ENCODE measurements around the gene WNK2. TPM values are rescaled to one million over a fixed set of nuclear protein-coding genes. Genes with fewer than 3 reads are reported as not detected.

WNK2 gene
- total and polyA plus RNA-seq, 12 donors, result 1.1 to 17.6 (median 8.4) TPM

GRCh38 chr9:93198838-93199625 lies 15.1 kb downstream of the WNK2 start:
- Histone ChIP-seq H3K9me3 (replicated peaks in 1 of 3) (no peaks in the 10 kb centered on the region), H3K4me1 (replicated peaks in 1 of 2) (no peaks in the 10 kb centered on the region), H3K36me3 (replicated peaks in 1 of 2) (no peaks in the 10 kb centered on the region), H3K4me3 (no peak overlapping the region), H3K27ac (no peak overlapping the region), H3K27me3 (no peaks in the 10 kb centered on the region)
- no peak for DNase-seq
- intact Hi-C loops (cut with DNase I), result no loop called here
- 86 to 93% (median 91%) methylated on average over 13 to 16 of the region's 16 CpGs for WGBS, 4 donors
- no peak for TF ChIP-seq POLR2A (IDR thresholded peaks at IDR 0.05)
- TF ChIP-seq CTCF (IDR thresholded peaks at IDR 0.05), result no peak

- H3K4me1 ChIP-seq (replicated peaks in 1 of 2), result peaks cover 0 to 7% of the 10 kb centered on the region in 2 donors
- 83 to 88% (median 87%) methylated on average over 5 to 9 of the region's 9 CpGs for WGBS, 4 donors
These were observed 16.5 kb downstream of the WNK2 start for GRCh38 chr9:93200449-93200742.

DNA sequence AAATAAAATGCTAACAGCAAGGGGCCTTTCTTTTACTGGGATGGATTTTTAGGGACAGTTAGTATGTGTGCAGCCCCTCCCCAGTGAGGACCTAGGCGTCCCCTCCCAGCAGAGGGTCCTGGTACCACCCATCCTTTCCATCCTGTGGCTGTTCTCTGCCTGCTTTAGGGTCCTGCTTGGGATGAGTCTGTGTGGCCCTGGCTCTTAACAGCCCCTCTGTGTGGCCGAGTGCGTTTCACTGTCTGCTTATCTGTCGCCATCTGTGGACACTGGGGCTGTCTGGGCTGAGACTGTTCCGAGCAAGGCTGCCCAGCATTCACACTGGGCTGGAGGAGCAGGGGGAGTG lies 17.0 kb downstream of the WNK2 start:
- H3K4me3 ChIP-seq, result no peak overlapping the region
- TF ChIP-seq CTCF (IDR thresholded peaks at IDR 0.05) (no peak), POLR2A (IDR thresholded peaks at IDR 0.05) (no peak)
- DNase-seq, result no peak
- intact Hi-C loops (cut with DNase I), result no loop called here
- no peaks in the 10 kb centered on the region for H3K36me3 ChIP-seq (replicated peaks in 1 of 2)
- WGBS, 4 donors, result 60 to 88% (median 84%) methylated on average over 1 to 5 of the region's 5 CpGs
- no peak overlapping the region for H3K27ac ChIP-seq
- H3K27me3 ChIP-seq, result no peaks in the 10 kb centered on the region
- H3K4me1 ChIP-seq (replicated peaks in 1 of 2), result peaks cover 0 to 7% of the 10 kb centered on the region in 2 donors
- no peaks in the 10 kb centered on the region for H3K9me3 ChIP-seq (replicated peaks in 1 of 3)

More at GRCh38 chr9:93200449-93200742, 16.5 kb downstream of the WNK2 start:
- Histone ChIP-seq H3K36me3 (replicated peaks in 1 of 2) (no peaks in the 10 kb centered on the region), H3K27ac (no peak overlapping the region), H3K27me3 (no peaks in the 10 kb centered on the region), H3K9me3 (replicated peaks in 1 of 3) (no peaks in the 10 kb centered on the region), H3K4me3 (no peak overlapping the region)
- DNase-seq, result no peak
- TF ChIP-seq POLR2A (IDR thresholded peaks at IDR 0.05) (no peak), CTCF (IDR thresholded peaks at IDR 0.05) (no peak)
- intact Hi-C loops (cut with DNase I), result no loop called here

DNA sequence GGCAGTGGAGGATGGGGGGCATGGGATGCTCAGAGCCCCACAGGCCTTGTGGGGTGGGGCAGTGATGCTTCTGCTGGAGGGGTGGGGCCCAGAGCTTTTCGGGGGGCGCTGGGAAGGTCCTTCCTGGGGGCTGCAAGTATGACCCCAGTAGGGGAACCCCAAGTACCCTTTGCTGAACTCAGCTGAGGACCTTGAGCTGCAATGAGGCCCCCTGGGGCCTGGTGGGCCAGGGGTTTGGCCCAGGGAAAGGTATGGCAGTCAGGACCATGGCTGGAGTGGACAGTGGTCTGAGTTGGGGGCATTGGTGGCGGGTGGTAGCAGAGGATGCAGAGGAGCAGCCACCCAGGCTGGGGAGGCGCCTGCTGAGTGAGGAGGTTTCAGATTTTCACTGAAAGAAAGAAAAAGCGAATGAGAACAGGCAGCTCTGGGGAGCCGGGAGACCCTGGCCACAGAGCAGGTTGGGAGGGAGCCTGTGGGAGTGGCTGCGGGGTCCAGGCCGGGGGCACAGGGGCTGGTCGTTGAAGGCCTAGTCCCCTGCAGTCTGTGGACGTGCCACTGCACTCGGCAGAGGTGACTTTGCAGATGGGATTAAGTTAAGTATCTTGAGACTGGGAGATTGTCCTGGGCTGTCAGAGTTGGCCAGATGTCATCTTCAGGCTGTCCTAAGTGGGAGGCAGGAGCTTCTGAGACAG lies 19.2 kb downstream of the WNK2 start:
- H3K4me1 ChIP-seq (replicated peaks in 1 of 2), result peaks cover 0 to 12% of the 10 kb centered on the region in 2 donors
- H3K27me3 ChIP-seq, result no peaks in the 10 kb centered on the region
- no peak overlapping the region for H3K4me3 ChIP-seq
- H3K27ac ChIP-seq, result no peak overlapping the region
- whole genome bisulfite sequencing, 4 donors, result 85 to 88% (median 87%) methylated on average over 9 to 11 of the region's 11 CpGs
- intact Hi-C loops (cut with DNase I), result no loop called here
- H3K36me3 ChIP-seq (replicated peaks in 1 of 2), result no peaks in the 10 kb centered on the region
- TF ChIP-seq CTCF (IDR thresholded peaks at IDR 0.05) (no peak), POLR2A (IDR thresholded peaks at IDR 0.05) (no peak)
- no peaks in the 10 kb centered on the region for H3K9me3 ChIP-seq (replicated peaks in 1 of 3)
- DNase-seq, result no peak

Measured in adrenal gland (tissue), 12 donors.